Activated B cell treated with CpG ODN at 0.5 μM for 24 hours (primary cell): Measurements from ENCODE around the gene SLC38A9. TPM values are rescaled to one million over a fixed set of nuclear protein-coding genes. Genes with fewer than 3 reads are reported as not detected.
"Not testable (repeated sequence)": the region's sequence is repeated elsewhere in the genome, so short reads cannot be mapped to it uniquely, and the experiment has no call there.

Experiments used
- ATAC-seq: fragments of 200-7000 bp; cut with Tn5 transposase; one replicate; pipeline ENCODE4 v1.10.0; 2021; ENCODE audit warnings: low read depth, mild to moderate bottlenecking, moderate library complexity
- CTCF ChIA-PET: fragments of 350-600 bp; sonication (Branson Sonifier 250); formaldehyde crosslinking; loops from one replicate; lab custom pipeline; 2021; ENCODE audit warnings: antibody characterized with exemption; lab: Charles Lee
- POLR2A ChIA-PET: fragments of 350-600 bp; sonication (Branson Sonifier 250); formaldehyde crosslinking; loops from one replicate; lab custom pipeline; 2021; ENCODE audit warnings: antibody characterized with exemption; lab: Charles Lee
- DNase-seq: peaks from one replicate; pipeline ENCODE4 v3.0.0; 2022
- H3K27ac Mint-ChIP-seq: one replicate; pipeline ENCODE4 v1.8.0; 2020; ENCODE audit warnings: mixed read lengths
- H3K27me3 Mint-ChIP-seq: one replicate; pipeline ENCODE4 v1.8.0; 2021; ENCODE audit warnings: mixed read lengths
- H3K36me3 Mint-ChIP-seq: one replicate; pipeline ENCODE4 v1.8.0; 2021; ENCODE audit warnings: low read depth, mixed read lengths
- H3K4me1 Mint-ChIP-seq: one replicate; pipeline ENCODE4 v1.8.0; 2021; ENCODE audit warnings: mixed read lengths
- H3K4me3 Mint-ChIP-seq: one replicate; pipeline ENCODE4 v1.8.0; 2020; ENCODE audit warnings: mild to moderate bottlenecking, mixed read lengths
- H3K9me3 Mint-ChIP-seq: one replicate; pipeline ENCODE4 v1.8.0; 2020; ENCODE audit warnings: mixed read lengths
- intact Hi-C: fragments of 100-400 bp; cut with micrococcal nuclease; formaldehyde crosslinking; loops from one replicate; pipeline ENCODE4 v1.15.1; 2024
- total RNA-seq: library from RNA; stranded (reverse); gene quantifications from 2 replicates; pipeline ENCODE4 v1.2.3, GENCODE V29; 2022
- TF ChIP-seq, protein P1 (sequence below): fragments of 200-600 bp; IDR thresholded peaks from one replicate; pipeline ENCODE4 v1.8.0; 2022; ENCODE audit warnings: antibody characterized with exemption, mild to moderate bottlenecking

Gene SLC38A9
- total RNA-seq, 1 donor from 2014 or later: 29.9 TPM

DNA sequence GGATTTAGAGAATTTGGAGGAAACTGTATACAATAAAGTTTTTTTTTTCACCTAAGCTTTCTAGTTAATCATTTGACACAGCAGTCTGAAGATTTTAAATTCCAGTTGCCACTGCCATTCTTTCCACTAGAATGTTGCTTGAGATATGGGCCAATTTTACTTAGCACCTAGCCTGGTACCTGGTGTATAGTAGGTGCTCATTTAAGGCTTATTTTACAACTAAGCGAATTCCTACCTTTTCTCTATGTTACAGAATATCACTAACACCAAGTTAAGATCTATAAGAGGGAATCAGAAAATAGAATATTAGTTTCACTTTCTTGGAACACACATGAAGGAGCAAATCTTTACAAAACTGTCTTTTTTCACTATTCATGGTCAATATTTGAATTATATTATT is 22.5 kb upstream of the SLC38A9 start:
- Mint-ChIP-seq H3K27me3 (peaks cover 4% of the 10 kb centered on the region), H3K4me3 (no peak overlapping the region), H3K36me3 (no peaks in the 10 kb centered on the region), H3K4me1 (no peaks in the 10 kb centered on the region), H3K27ac (no peak overlapping the region), H3K9me3 (no peaks in the 10 kb centered on the region)
- TF ChIP-seq, protein P1, sequence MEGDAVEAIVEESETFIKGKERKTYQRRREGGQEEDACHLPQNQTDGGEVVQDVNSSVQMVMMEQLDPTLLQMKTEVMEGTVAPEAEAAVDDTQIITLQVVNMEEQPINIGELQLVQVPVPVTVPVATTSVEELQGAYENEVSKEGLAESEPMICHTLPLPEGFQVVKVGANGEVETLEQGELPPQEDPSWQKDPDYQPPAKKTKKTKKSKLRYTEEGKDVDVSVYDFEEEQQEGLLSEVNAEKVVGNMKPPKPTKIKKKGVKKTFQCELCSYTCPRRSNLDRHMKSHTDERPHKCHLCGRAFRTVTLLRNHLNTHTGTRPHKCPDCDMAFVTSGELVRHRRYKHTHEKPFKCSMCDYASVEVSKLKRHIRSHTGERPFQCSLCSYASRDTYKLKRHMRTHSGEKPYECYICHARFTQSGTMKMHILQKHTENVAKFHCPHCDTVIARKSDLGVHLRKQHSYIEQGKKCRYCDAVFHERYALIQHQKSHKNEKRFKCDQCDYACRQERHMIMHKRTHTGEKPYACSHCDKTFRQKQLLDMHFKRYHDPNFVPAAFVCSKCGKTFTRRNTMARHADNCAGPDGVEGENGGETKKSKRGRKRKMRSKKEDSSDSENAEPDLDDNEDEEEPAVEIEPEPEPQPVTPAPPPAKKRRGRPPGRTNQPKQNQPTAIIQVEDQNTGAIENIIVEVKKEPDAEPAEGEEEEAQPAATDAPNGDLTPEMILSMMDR: no peak
- ChIA-PET POLR2A (no interaction called here), CTCF (no interaction called here)
- intact Hi-C loops: no loop called here
- ATAC-seq: no peak
- no peak for DNase-seq

DNA sequence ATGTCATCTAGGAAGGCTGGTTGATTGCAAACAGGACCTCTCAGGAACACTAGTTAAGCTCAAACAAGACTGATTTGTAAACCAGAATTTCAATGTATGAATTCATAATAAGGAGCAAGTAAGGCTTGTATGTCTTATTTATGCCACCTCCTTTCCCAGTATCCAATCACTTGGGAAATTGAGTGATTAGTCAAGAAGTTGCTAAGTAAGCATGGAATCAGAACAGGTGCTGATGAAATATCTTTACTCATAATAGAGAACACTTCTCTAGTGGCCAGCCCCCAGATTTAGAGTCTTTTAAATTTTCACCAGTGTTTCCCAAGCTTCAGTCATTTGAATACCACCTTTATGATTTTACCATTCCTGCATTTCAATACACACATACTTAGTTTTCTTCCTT is 20.5 kb upstream of the SLC38A9 start:
- no peaks in the 10 kb centered on the region for H3K36me3 Mint-ChIP-seq
- H3K27ac Mint-ChIP-seq: no peak overlapping the region
- H3K4me3 Mint-ChIP-seq: no peak overlapping the region
- no peak for DNase-seq
- H3K9me3 Mint-ChIP-seq: no peaks in the 10 kb centered on the region
- TF ChIP-seq, protein P1: no peak
- ChIA-PET CTCF (no interaction called here), POLR2A (no interaction called here)
- no peaks in the 10 kb centered on the region for H3K4me1 Mint-ChIP-seq
- intact Hi-C loops: no loop called here
- no peak for ATAC-seq
- H3K27me3 Mint-ChIP-seq: peaks cover 1% of the 10 kb centered on the region

DNA sequence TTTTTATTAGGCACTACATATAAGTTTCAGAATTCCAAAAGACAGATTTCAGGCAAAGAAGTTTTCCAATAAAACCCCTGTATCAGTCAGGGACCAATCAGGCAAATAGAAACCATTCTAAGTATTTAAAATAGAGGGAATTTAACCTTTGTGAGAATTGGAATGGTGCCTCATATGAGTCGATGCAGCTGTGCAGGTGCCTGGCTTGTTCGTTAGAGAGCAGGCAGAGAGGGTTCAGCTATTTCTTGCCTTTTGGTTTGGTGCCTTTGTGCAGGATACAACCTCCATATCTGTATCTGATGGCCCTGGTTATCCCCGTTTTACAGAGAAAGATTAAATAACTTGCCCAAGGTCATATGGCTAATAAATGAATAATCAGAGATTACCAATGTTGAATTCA is 19.7 kb upstream of the SLC38A9 start:
- no peaks in the 10 kb centered on the region for H3K9me3 Mint-ChIP-seq

DNA sequence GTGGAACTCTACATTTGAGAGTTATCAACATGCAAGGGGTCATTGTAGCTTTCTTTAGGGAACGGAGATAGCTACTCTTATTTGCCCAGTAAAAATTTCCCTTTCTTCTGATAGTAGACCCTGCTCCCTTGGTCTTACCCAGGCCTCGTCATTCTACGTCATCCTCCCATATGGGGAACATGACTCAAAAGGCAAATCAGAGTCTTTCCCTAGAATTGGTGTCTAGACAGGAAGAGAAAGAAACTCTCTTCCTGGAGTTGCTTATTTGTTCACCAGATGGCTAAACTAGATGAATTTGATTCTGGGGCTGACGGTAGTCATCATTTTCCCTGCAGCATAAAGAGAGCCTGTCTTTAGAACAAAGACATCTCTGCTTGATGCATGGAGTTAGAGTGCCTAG is 12.2 kb upstream of the SLC38A9 start:
- ATAC-seq: no peak

More for the DNA sequence above, 19.7 kb upstream of the SLC38A9 start:
- CTCF ChIA-PET: no interaction called here
- Mint-ChIP-seq H3K27me3 (peaks cover 1% of the 10 kb centered on the region), H3K4me1 (no peaks in the 10 kb centered on the region), H3K27ac (no peak overlapping the region), H3K36me3 (no peaks in the 10 kb centered on the region), H3K4me3 (no peak overlapping the region)
- DNase-seq: no peak
- POLR2A ChIA-PET: no interaction called here
- ATAC-seq: no peak
- TF ChIP-seq, protein P1: no peak
- intact Hi-C loops: no loop called here

DNA sequence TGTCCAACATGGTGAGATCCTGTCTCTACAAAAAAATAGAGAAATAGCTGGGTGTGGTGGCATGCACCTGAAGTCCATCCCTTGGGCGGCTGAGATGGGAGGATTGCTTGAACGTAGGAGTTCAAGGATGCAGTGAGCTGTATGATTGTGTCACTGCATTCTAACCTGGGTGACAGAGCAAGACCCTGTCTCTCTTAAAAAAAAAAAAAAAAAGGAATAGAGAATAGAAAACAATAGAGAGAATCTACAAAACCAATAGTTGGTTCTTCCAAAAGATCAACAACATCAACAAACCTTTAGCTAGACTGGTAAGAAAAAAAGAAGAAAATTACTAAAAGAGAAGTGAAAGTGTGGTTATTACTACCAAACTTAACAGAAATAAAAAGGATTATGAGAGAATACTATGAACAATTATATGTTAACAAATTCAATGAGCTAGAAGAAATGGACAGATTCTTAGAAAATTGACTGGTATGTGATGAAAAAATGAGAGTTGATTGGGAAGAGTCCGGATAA is 8.1 kb upstream of the SLC38A9 start:
- no peaks in the 10 kb centered on the region for H3K27me3 Mint-ChIP-seq
- no peak for DNase-seq
- ChIA-PET POLR2A (interaction anchor here (0.6 to 0.7 kb wide), 2 partner anchors 279 to 521 kb away, joined by 4 to 7 read pairs; no protein-coding TSS in a partner anchor), CTCF (no interaction called here)
- ATAC-seq: no peak
- H3K4me1 Mint-ChIP-seq: peaks cover 7% of the 10 kb centered on the region
- H3K4me3 Mint-ChIP-seq: no peak overlapping the region
- TF ChIP-seq, protein P1: no peak
- no peak overlapping the region for H3K27ac Mint-ChIP-seq
- H3K9me3 Mint-ChIP-seq: peaks cover 7% of the 10 kb centered on the region
- H3K36me3 Mint-ChIP-seq: no peaks in the 10 kb centered on the region
- intact Hi-C loops: no loop called here

More for the DNA sequence above, 12.2 kb upstream of the SLC38A9 start:
- H3K9me3 Mint-ChIP-seq: no peaks in the 10 kb centered on the region
- DNase-seq: no peak
- ChIA-PET POLR2A (no interaction called here), CTCF (no interaction called here)
- H3K27me3 Mint-ChIP-seq: no peaks in the 10 kb centered on the region
- TF ChIP-seq, protein P1: no peak
- no peak overlapping the region for H3K27ac Mint-ChIP-seq
- H3K36me3 Mint-ChIP-seq: no peaks in the 10 kb centered on the region
- peaks cover 7% of the 10 kb centered on the region for H3K4me1 Mint-ChIP-seq
- H3K4me3 Mint-ChIP-seq: no peak overlapping the region
- intact Hi-C loops: no loop called here

DNA sequence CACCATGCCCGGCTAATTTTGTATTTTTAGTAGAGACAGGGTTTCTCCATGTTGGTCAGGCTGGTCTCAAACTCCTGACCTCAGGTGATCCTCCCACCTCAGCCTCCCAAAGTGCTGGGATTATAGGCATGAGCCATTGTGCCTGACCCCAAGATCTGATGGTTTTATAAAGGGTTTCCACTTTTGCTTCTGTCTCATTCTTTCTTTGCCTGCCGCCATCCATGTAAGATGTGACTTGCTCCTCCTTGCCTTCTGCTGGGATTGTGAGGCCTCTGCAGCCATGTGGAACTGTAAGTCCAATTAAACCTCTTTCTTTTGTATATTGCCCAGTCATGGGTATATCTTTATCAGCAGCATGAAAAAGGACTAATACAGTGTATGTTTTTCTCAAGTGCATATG is 6.9 kb upstream of the SLC38A9 start:
- H3K36me3 Mint-ChIP-seq, H3K27ac Mint-ChIP-seq, POLR2A ChIA-PET, ATAC-seq, H3K4me1 Mint-ChIP-seq, DNase-seq, H3K27me3 Mint-ChIP-seq, H3K9me3 Mint-ChIP-seq, H3K4me3 Mint-ChIP-seq, CTCF ChIA-PET: not testable (repeated sequence)
- intact Hi-C loops: loop anchor here (10.0 kb wide), 1 partner anchor 186 kb away; no protein-coding TSS in a partner anchor
